SK-N-SH (cell line): ENCODE data around the gene DRD4.

ENCODE experiments used
- FOXJ3 ChIP-seq: sonication (generic); formaldehyde crosslinking; IDR thresholded peaks from 2 replicates; pipeline ENCODE4 v1.5.1; 2020; ENCODE audit warnings: mild to moderate bottlenecking, missing genetic modification reagents
- GABPA ChIP-seq: IDR thresholded peaks from 2 replicates; pipeline ENCODE4 v1.4.0; 2012; ENCODE audit warnings: low read depth, mild to moderate bottlenecking
- MAX ChIP-seq: IDR thresholded peaks from 2 replicates; pipeline ENCODE4 v1.4.0; 2012; ENCODE audit warnings: low read depth
- REST ChIP-seq: IDR thresholded peaks from 2 replicates; pipeline ENCODE4 v1.6.1; 2012; ENCODE audit warnings: mild to moderate bottlenecking, low read depth, low read length, moderate library complexity
- TAF1 ChIP-seq: IDR thresholded peaks from 2 replicates; pipeline ENCODE4 v1.6.1; 2012; ENCODE audit warnings: low read depth, mild to moderate bottlenecking, low read length, moderate library complexity, borderline replicate concordance
- ZBTB33 ChIP-seq: IDR thresholded peaks from 2 replicates; pipeline ENCODE4 v1.4.0; 2012; ENCODE audit warnings: low read depth, borderline replicate concordance

GRCh38 chr11:625636-626268, 11.3 kb upstream of the DRD4 start:
- TF ChIP-seq ZBTB33 (no peak), REST (no peak), FOXJ3 (CRISPR knock-in tag) (no peak), MAX (no peak), TAF1 (no peak), GABPA (no peak)
